ENCODE data around the gene CCDC9B. TPM values are rescaled to one million over a fixed set of nuclear protein-coding genes. Genes with fewer than 3 reads are reported as not detected.

The CCDC9B gene
- polyA plus RNA-seq, 4 donors, result 2.2 to 7.4 (median 4.6) TPM

- 16 to 59% (median 51%) methylated on average over 5 of the region's 5 CpGs for WGBS, 3 donors
Observed at GRCh38 chr15:40353697-40354096, 13.0 kb upstream of the CCDC9B start.

GRCh38 chr15:40352281-40352901 lies 11.7 kb upstream of the CCDC9B start:
- H3K4me1 ChIP-seq (ENCODE audit: control insufficient read depth in 3 of 3, insufficient read depth in 2 of 3, low read depth in 1 of 3, low read length in 2 of 3), result peaks cover 6 to 70% (median 7%) of the 10 kb centered on the region in 3 donors
- H3K4me3 ChIP-seq (ENCODE audit: low read depth in 1 of 3, low read length in 3 of 3), result peak overlapping the region; percentile 1 to 64 (median 60)
- WGBS, 3 donors, result 15 to 63% (median 38%) methylated on average over 7 of the region's 7 CpGs
- DNase-seq (peak; percentile 54 to 60), FAIRE-seq (no peak)
- H3K27me3 ChIP-seq (ENCODE audit: control insufficient read depth in 3 of 3, insufficient read depth in 3 of 3, low read length in 3 of 3), result no peaks in the 10 kb centered on the region
- H3K9me3 ChIP-seq (ENCODE audit: control insufficient read depth in 2 of 2, insufficient read depth in 1 of 2, low read depth in 1 of 2, low read length in 1 of 2), result no peaks in the 10 kb centered on the region
- peaks cover 0 to 50% (median 23%) of the 10 kb centered on the region in 3 donors for H3K36me3 ChIP-seq (ENCODE audit: control insufficient read depth in 3 of 3, insufficient read depth in 2 of 3, low read depth in 1 of 3, low read length in 3 of 3)
- H3K27ac ChIP-seq (ENCODE audit: low read depth in 1 of 3, low read length in 2 of 3), result peak overlapping the region; percentile 85 to 97 (median 90)

More at GRCh38 chr15:40353697-40354096, 13.0 kb upstream of the CCDC9B start:
- H3K9me3 ChIP-seq (ENCODE audit: control insufficient read depth in 2 of 2, insufficient read depth in 1 of 2, low read depth in 1 of 2, low read length in 1 of 2), result no peaks in the 10 kb centered on the region
- peak; percentile 90 to 97 for DNase-seq
- H3K4me3 ChIP-seq (ENCODE audit: low read depth in 1 of 3, low read length in 3 of 3), result peak overlapping the region in 2 of 3 donors; percentile 60 to 64
- peaks cover 0 to 50% (median 23%) of the 10 kb centered on the region in 3 donors for H3K36me3 ChIP-seq (ENCODE audit: control insufficient read depth in 3 of 3, insufficient read depth in 2 of 3, low read depth in 1 of 3, low read length in 3 of 3)
- H3K27me3 ChIP-seq (ENCODE audit: control insufficient read depth in 3 of 3, insufficient read depth in 3 of 3, low read length in 3 of 3), result peaks cover 0 to under 1% (median 0%) of the 10 kb centered on the region in 3 donors
- peak overlapping the region; percentile 90 to 97 (median 92) for H3K27ac ChIP-seq (ENCODE audit: low read depth in 1 of 3, low read length in 2 of 3)
- H3K4me1 ChIP-seq (ENCODE audit: control insufficient read depth in 3 of 3, insufficient read depth in 2 of 3, low read depth in 1 of 3, low read length in 2 of 3), result peaks cover 3 to 67% (median 5%) of the 10 kb centered on the region in 3 donors
- no peak for FAIRE-seq

GRCh38 chr15:40349163-40349562 lies 8.4 kb upstream of the CCDC9B start:
- 41 to 68% (median 59%) methylated on average over 5 of the region's 5 CpGs for WGBS, 3 donors
- FAIRE-seq, result no peak

GRCh38 chr15:40348474-40348870 lies 7.7 kb upstream of the CCDC9B start:
- 29 to 69% (median 50%) methylated on average over 5 of the region's 5 CpGs for WGBS, 3 donors
- DNase-seq (no peak), FAIRE-seq (no peak)
- no peaks in the 10 kb centered on the region for H3K9me3 ChIP-seq (ENCODE audit: control insufficient read depth in 2 of 2, insufficient read depth in 1 of 2, low read depth in 1 of 2, low read length in 1 of 2)
- H3K27ac ChIP-seq (ENCODE audit: low read depth in 1 of 3, low read length in 2 of 3), result peak overlapping the region; percentile 90 to 99 (median 97)
- H3K4me3 ChIP-seq (ENCODE audit: low read depth in 1 of 3, low read length in 3 of 3), result no peak overlapping the region
- no peaks in the 10 kb centered on the region for H3K27me3 ChIP-seq (ENCODE audit: control insufficient read depth in 3 of 3, insufficient read depth in 3 of 3, low read length in 3 of 3)
- H3K36me3 ChIP-seq (ENCODE audit: control insufficient read depth in 3 of 3, insufficient read depth in 2 of 3, low read depth in 1 of 3, low read length in 3 of 3), result peaks cover 0 to 13% (median 4%) of the 10 kb centered on the region in 3 donors
- peaks cover 10 to 77% (median 10%) of the 10 kb centered on the region in 3 donors for H3K4me1 ChIP-seq (ENCODE audit: control insufficient read depth in 3 of 3, insufficient read depth in 2 of 3, low read depth in 1 of 3, low read length in 2 of 3)

More at GRCh38 chr15:40349163-40349562, 8.4 kb upstream of the CCDC9B start:
- Histone ChIP-seq H3K4me3 (ENCODE audit: low read depth in 1 of 3, low read length in 3 of 3) (no peak overlapping the region), H3K9me3 (ENCODE audit: control insufficient read depth in 2 of 2, insufficient read depth in 1 of 2, low read depth in 1 of 2, low read length in 1 of 2) (no peaks in the 10 kb centered on the region), H3K27me3 (ENCODE audit: control insufficient read depth in 3 of 3, insufficient read depth in 3 of 3, low read length in 3 of 3) (no peaks in the 10 kb centered on the region), H3K4me1 (ENCODE audit: control insufficient read depth in 3 of 3, insufficient read depth in 2 of 3, low read depth in 1 of 3, low read length in 2 of 3) (peaks cover 10 to 77% (median 10%) of the 10 kb centered on the region in 3 donors), H3K36me3 (ENCODE audit: control insufficient read depth in 3 of 3, insufficient read depth in 2 of 3, low read depth in 1 of 3, low read length in 3 of 3) (peaks cover 0 to 20% (median 7%) of the 10 kb centered on the region in 3 donors), H3K27ac (ENCODE audit: low read depth in 1 of 3, low read length in 2 of 3) (peak overlapping the region; percentile 90 to 99 (median 97))
- peak; percentile 83 to 87 for DNase-seq

GRCh38 chr15:40347559-40348473 lies 7.1 kb upstream of the CCDC9B start:
- H3K4me3 ChIP-seq (ENCODE audit: low read depth in 1 of 3, low read length in 3 of 3), result no peak overlapping the region
- FAIRE-seq (no peak), DNase-seq (peak; percentile 92 to 98)
- H3K9me3 ChIP-seq (ENCODE audit: control insufficient read depth in 2 of 2, insufficient read depth in 1 of 2, low read depth in 1 of 2, low read length in 1 of 2), result no peaks in the 10 kb centered on the region
- peaks cover 0 to 7% (median 0%) of the 10 kb centered on the region in 3 donors for H3K36me3 ChIP-seq (ENCODE audit: control insufficient read depth in 3 of 3, insufficient read depth in 2 of 3, low read depth in 1 of 3, low read length in 3 of 3)
- H3K27me3 ChIP-seq (ENCODE audit: control insufficient read depth in 3 of 3, insufficient read depth in 3 of 3, low read length in 3 of 3), result no peaks in the 10 kb centered on the region
- 15 to 63% (median 35%) methylated on average over 10 to 11 of the region's 11 CpGs for WGBS, 3 donors
- H3K4me1 ChIP-seq (ENCODE audit: control insufficient read depth in 3 of 3, insufficient read depth in 2 of 3, low read depth in 1 of 3, low read length in 2 of 3), result peaks cover 10 to 78% (median 10%) of the 10 kb centered on the region in 3 donors
- H3K27ac ChIP-seq (ENCODE audit: low read depth in 1 of 3, low read length in 2 of 3), result peak overlapping the region; percentile 90 to 99 (median 97)

GRCh38 chr15:40346579-40347558 lies 6.1 kb upstream of the CCDC9B start:
- Histone ChIP-seq H3K4me3 (ENCODE audit: low read depth in 1 of 3, low read length in 3 of 3) (peak overlapping the region in 1 of 3 donors; percentile 5), H3K4me1 (ENCODE audit: control insufficient read depth in 3 of 3, insufficient read depth in 2 of 3, low read depth in 1 of 3, low read length in 2 of 3) (peaks cover 10 to 83% (median 10%) of the 10 kb centered on the region in 3 donors), H3K27me3 (ENCODE audit: control insufficient read depth in 3 of 3, insufficient read depth in 3 of 3, low read length in 3 of 3) (no peaks in the 10 kb centered on the region), H3K27ac (ENCODE audit: low read depth in 1 of 3, low read length in 2 of 3) (peak overlapping the region; percentile 90 to 99 (median 97)), H3K36me3 (ENCODE audit: control insufficient read depth in 3 of 3, insufficient read depth in 2 of 3, low read depth in 1 of 3, low read length in 3 of 3) (no peaks in the 10 kb centered on the region), H3K9me3 (ENCODE audit: control insufficient read depth in 2 of 2, insufficient read depth in 1 of 2, low read depth in 1 of 2, low read length in 1 of 2) (no peaks in the 10 kb centered on the region)
- FAIRE-seq, result no peak
- 50 to 75% (median 69%) methylated on average over 15 of the region's 15 CpGs for WGBS, 3 donors
- peak; percentile 47 to 58 for DNase-seq

GRCh38 chr15:40345867-40346578 lies 5.3 kb upstream of the CCDC9B start:
- Histone ChIP-seq H3K36me3 (ENCODE audit: control insufficient read depth in 3 of 3, insufficient read depth in 2 of 3, low read depth in 1 of 3, low read length in 3 of 3) (no peaks in the 10 kb centered on the region), H3K27ac (ENCODE audit: low read depth in 1 of 3, low read length in 2 of 3) (peak overlapping the region; percentile 90 to 99 (median 97)), H3K27me3 (ENCODE audit: control insufficient read depth in 3 of 3, insufficient read depth in 3 of 3, low read length in 3 of 3) (no peaks in the 10 kb centered on the region), H3K4me1 (ENCODE audit: control insufficient read depth in 3 of 3, insufficient read depth in 2 of 3, low read depth in 1 of 3, low read length in 2 of 3) (peaks cover 10 to 89% (median 12%) of the 10 kb centered on the region in 3 donors), H3K9me3 (ENCODE audit: control insufficient read depth in 2 of 2, insufficient read depth in 1 of 2, low read depth in 1 of 2, low read length in 1 of 2) (no peaks in the 10 kb centered on the region), H3K4me3 (ENCODE audit: low read depth in 1 of 3, low read length in 3 of 3) (no peak overlapping the region)
- WGBS, 3 donors, result 22 to 61% (median 40%) methylated on average over 6 of the region's 6 CpGs
- DNase-seq (peak; percentile 96 to 99), FAIRE-seq (no peak)
